ENCODE results near the gene ERC2.

Gene ERC2

GRCh38 chr3:55692957-55693558 lies 775.2 kb downstream of the ERC2 start:
- TF ChIP-seq ESRRG (CRISPR knock-in tag; IDR thresholded peaks at IDR 0.05) (no peak), PATZ1 (CRISPR knock-in tag; IDR thresholded peaks at IDR 0.05; ENCODE audit: borderline replicate concordance) (no peak), ZNF565 (CRISPR knock-in tag; conservative IDR thresholded peaks at IDR 0.05; ENCODE audit: low read depth) (no peak), ISL1 (CRISPR knock-in tag; IDR thresholded peaks at IDR 0.05) (no peak), ZNF70 (CRISPR knock-in tag; IDR thresholded peaks at IDR 0.05) (no peak), CREB5 (CRISPR knock-in tag; IDR thresholded peaks at IDR 0.05; ENCODE audit: low read depth) (no peak), TSHZ2 (CRISPR knock-in tag; IDR thresholded peaks at IDR 0.05) (no peak), ZC3H10 (CRISPR knock-in tag; IDR thresholded peaks at IDR 0.05) (no peak), POU6F1 (CRISPR knock-in tag; IDR thresholded peaks at IDR 0.05; ENCODE audit: borderline replicate concordance, low read depth) (no peak), RARB (CRISPR knock-in tag; IDR thresholded peaks at IDR 0.05) (no peak), ZFP30 (CRISPR knock-in tag; IDR thresholded peaks at IDR 0.05) (no peak), ZFP3 (CRISPR knock-in tag; IDR thresholded peaks at IDR 0.05) (no peak), CSRNP3 (CRISPR knock-in tag; IDR thresholded peaks at IDR 0.05) (no peak)
- ATAC-seq = peak; percentile 66

GRCh38 chr3:55692295-55692956 lies 775.8 kb downstream of the ERC2 start:
- TF ChIP-seq ZFP3 (CRISPR knock-in tag; IDR thresholded peaks at IDR 0.05) (no peak), BACH2 (CRISPR knock-in tag; IDR thresholded peaks at IDR 0.05; ENCODE audit: borderline replicate concordance) (no peak), PATZ1 (CRISPR knock-in tag; IDR thresholded peaks at IDR 0.05; ENCODE audit: borderline replicate concordance) (no peak), TOX (CRISPR knock-in tag; IDR thresholded peaks at IDR 0.05; ENCODE audit: borderline replicate concordance) (no peak), ARNTL (CRISPR knock-in tag; IDR thresholded peaks at IDR 0.05; ENCODE audit: borderline replicate concordance, low read depth) (no peak), ZNF565 (CRISPR knock-in tag; conservative IDR thresholded peaks at IDR 0.05; ENCODE audit: low read depth) (no peak), ZC3H10 (CRISPR knock-in tag; IDR thresholded peaks at IDR 0.05) (no peak), TCF4 (CRISPR knock-in tag; IDR thresholded peaks at IDR 0.05; ENCODE audit: borderline replicate concordance) (no peak), CSRNP3 (CRISPR knock-in tag; IDR thresholded peaks at IDR 0.05) (no peak), CREB5 (CRISPR knock-in tag; IDR thresholded peaks at IDR 0.05; ENCODE audit: low read depth) (no peak), ESRRG (CRISPR knock-in tag; IDR thresholded peaks at IDR 0.05) (no peak), RARB (CRISPR knock-in tag; IDR thresholded peaks at IDR 0.05) (no peak), SNAI2 (CRISPR knock-in tag; IDR thresholded peaks at IDR 0.05) (no peak), OSR1 (CRISPR knock-in tag; IDR thresholded peaks at IDR 0.05) (no peak)
- ATAC-seq = peak; percentile 27; the same call in 2 of the 3 replicates

All from SK-N-SH treated with all-trans-retinoic acid at 6 μM for 48 hours (cell line).